Keratinocyte (primary cell): ENCODE measurements around the gene MAD2L1. TPM values are rescaled to one million over a fixed set of nuclear protein-coding genes. Genes with fewer than 3 reads are reported as not detected.
"Not testable (repeated sequence)": the region's sequence is repeated elsewhere in the genome, so short reads cannot be mapped to it uniquely, and the experiment has no call there.

ENCODE experiments used
- DNase-seq: peaks from one replicate; pipeline ENCODE4 v3.0.0-alpha.2; 2011; ENCODE audit warnings: low read depth, missing footprints, low spot score
- FAIRE-seq: peaks from 2 replicates; lab custom pipeline; 2011; peaks lifted over from hg19 to GRCh38; lab: Jason Lieb, UNC
- H2AFZ ChIP-seq: 2 replicates; pipeline ENCODE4 v1.6.0; 2012; ENCODE audit warnings: low read length, control low read depth, inconsistent platforms; ENCODE audit not compliant: control insufficient read depth
- H3K27ac ChIP-seq: 2 replicates; pipeline ENCODE4 v1.5.1; 2011; ENCODE audit warnings: low read length; ENCODE audit not compliant: control insufficient read depth, insufficient read depth
- H3K27me3 ChIP-seq: 3 replicates; pipeline ENCODE4 v1.6.0; 2011; ENCODE audit warnings: low read length; ENCODE audit not compliant: control insufficient read depth, insufficient read depth; ENCODE audit errors: extremely low read depth
- H3K36me3 ChIP-seq, 2 experiments: 2 replicates in 1 of 2; 3 replicates in 1 of 2; pipeline ENCODE4 v1.5.1; 2011; ENCODE audit warnings: low read length in 2 of 2, mild to moderate bottlenecking in 1 of 2; ENCODE audit not compliant: control insufficient read depth in 2 of 2, insufficient read depth in 2 of 2; ENCODE audit errors: extremely low read depth in 1 of 2
- H3K4me1 ChIP-seq: 3 replicates; pipeline ENCODE4 v1.5.1; 2011; ENCODE audit warnings: low read length; ENCODE audit not compliant: control insufficient read depth, insufficient read depth; ENCODE audit errors: extremely low read depth
- H3K4me2 ChIP-seq: 3 replicates; pipeline ENCODE4 v1.6.0; 2011; ENCODE audit warnings: low read depth, low read length; ENCODE audit not compliant: control insufficient read depth, insufficient read depth; ENCODE audit errors: extremely low read depth
- H3K4me3 ChIP-seq, 3 experiments: fragments of 200-600 bp in 1 of 3; sonication (generic) in 1 of 3; 2 replicates in 2 of 3; 3 replicates in 1 of 3; pipeline ENCODE4 v1.5.1; 2011 to 2016; ENCODE audit warnings: low read length in 3 of 3, mild to moderate bottlenecking in 3 of 3, control low read depth in 2 of 3, inconsistent platforms in 1 of 3, low read depth in 1 of 3, mixed read lengths in 1 of 3, mixed run types in 1 of 3, moderate library complexity in 1 of 3; ENCODE audit not compliant: control insufficient read depth in 2 of 3, insufficient read depth in 2 of 3; ENCODE audit errors: extremely low read depth in 1 of 3
- H3K79me2 ChIP-seq: 2 replicates; pipeline ENCODE4 v1.6.0; 2012; ENCODE audit warnings: low read length; ENCODE audit not compliant: control insufficient read depth, insufficient read depth
- H3K9ac ChIP-seq: 3 replicates; pipeline ENCODE4 v1.6.0; 2011; ENCODE audit warnings: low read length; ENCODE audit not compliant: control insufficient read depth, insufficient read depth; ENCODE audit errors: extremely low read depth
- H3K9me1 ChIP-seq: 3 replicates; pipeline ENCODE4 v1.6.0; 2011; ENCODE audit warnings: low read length; ENCODE audit not compliant: control insufficient read depth, insufficient read depth; ENCODE audit errors: extremely low read depth
- H3K9me3 ChIP-seq: 2 replicates; pipeline ENCODE4 v1.5.1; 2012; ENCODE audit warnings: low read depth, low read length; ENCODE audit not compliant: control insufficient read depth
- H4K20me1 ChIP-seq: 3 replicates; pipeline ENCODE4 v1.6.0; 2011; ENCODE audit warnings: low read length; ENCODE audit not compliant: control insufficient read depth, insufficient read depth; ENCODE audit errors: extremely low read depth
- EZH2 ChIP-seq: IDR thresholded peaks from one replicate; pipeline ENCODE4 v1.6.1; 2012; ENCODE audit warnings: inconsistent platforms, mild to moderate bottlenecking, low read length, moderate library complexity
- dilution Hi-C: fragments of 300-500 bp; cut with MboI; formaldehyde crosslinking; loops from one replicate; pipeline ENCODE4 v1.7.0; 2020; ENCODE audit warnings: low sequenced_read_pairs; ENCODE audit not compliant: extremely low pct_ligation_motif_present
- polyA plus RNA-seq, 5 experiments: library from polyadenylated mRNA; depleted of rRNA in 3 of 5; stranded (reverse) in 3 of 5; stranded (forward) in 1 of 5; unstranded in 1 of 5; fragments of >200 nt; gene quantifications; 1 replicate in 1 of 5; 2 replicates in 3 of 5; 3 replicates in 1 of 5; pipeline versions ENCODE4 v1.2.1 to v1.2.3, GENCODE V29; 2011 to 2012; ENCODE audit warnings: missing spikeins in 2 of 5, low read depth in 1 of 5, low replicate concordance in 1 of 5
- TF ChIP-seq, protein P1 (sequence below), 3 experiments: IDR thresholded peaks in 1 of 3; conservative IDR thresholded peaks in 1 of 3; optimal IDR thresholded peaks in 1 of 3; 2 replicates in 2 of 3; 3 replicates in 1 of 3; pipeline versions ENCODE3 to v1.5.1; 2011; ENCODE audit warnings: low read length in 3 of 3, mild to moderate bottlenecking in 3 of 3, moderate library complexity in 2 of 3, control low read depth in 1 of 3, inconsistent platforms in 1 of 3; ENCODE audit not compliant: insufficient read depth in 2 of 3; ENCODE audit errors: extremely low read depth in 1 of 3

The MAD2L1 gene
- polyA plus RNA-seq, 1 donor (not counting 4 experiments of a cell fraction or from before 2014, with no cell fraction given): 37.9 TPM

DNA sequence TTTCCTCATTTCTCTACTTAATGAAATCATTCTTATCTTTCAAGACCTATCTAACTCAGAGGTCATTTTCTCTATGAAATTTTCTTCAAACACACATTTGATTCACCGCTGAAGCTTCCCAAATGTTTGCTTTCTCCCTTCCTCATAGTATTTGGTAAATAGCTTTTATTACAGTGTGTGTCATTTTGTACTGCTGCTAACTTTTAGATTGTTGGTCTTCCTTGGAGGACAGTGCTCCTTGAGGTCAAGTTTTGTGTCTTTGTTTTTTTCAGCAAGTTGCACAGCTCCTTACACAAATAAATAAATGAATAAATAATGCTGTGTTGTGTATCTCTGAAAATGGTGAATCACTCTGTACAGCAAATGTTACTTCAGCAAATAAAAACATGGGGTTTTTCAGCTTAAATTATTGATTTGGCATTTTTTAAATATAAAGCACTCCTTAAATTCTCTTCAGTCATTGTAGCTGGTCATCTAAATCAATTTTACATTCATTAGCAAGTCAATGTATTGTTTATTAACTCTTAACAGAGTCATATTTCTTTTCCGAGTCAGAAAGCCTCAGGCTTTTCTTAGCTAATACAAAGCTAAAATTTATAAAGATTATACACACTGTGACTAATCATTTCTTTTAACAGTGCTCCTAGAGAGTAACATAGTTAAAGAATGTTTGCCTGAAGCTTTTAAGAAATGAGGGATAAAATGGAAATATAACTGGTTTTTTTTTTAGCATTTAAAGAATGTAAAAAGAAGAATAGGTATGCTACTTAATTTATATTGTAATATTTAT lies 30.1 kb upstream of the MAD2L1 start:
- Histone ChIP-seq H3K4me2 (no peak overlapping the region), H3K79me2 (no peaks in the 10 kb centered on the region), H3K4me1 (no peaks in the 10 kb centered on the region), H3K9me3 (no peaks in the 10 kb centered on the region), H4K20me1 (no peaks in the 10 kb centered on the region), H3K9ac (no peak overlapping the region), H2AFZ (no peak overlapping the region), H3K36me3 (no peaks in the 10 kb centered on the region), H3K27ac (no peak overlapping the region), H3K27me3 (no peaks in the 10 kb centered on the region), H3K4me3 (no peak overlapping the region), H3K9me1 (no peaks in the 10 kb centered on the region)
- FAIRE-seq (no peak), DNase-seq (no peak)
- dilution Hi-C loops: no loop called here
- no peak for TF ChIP-seq EZH2
- TF ChIP-seq, protein P1, sequence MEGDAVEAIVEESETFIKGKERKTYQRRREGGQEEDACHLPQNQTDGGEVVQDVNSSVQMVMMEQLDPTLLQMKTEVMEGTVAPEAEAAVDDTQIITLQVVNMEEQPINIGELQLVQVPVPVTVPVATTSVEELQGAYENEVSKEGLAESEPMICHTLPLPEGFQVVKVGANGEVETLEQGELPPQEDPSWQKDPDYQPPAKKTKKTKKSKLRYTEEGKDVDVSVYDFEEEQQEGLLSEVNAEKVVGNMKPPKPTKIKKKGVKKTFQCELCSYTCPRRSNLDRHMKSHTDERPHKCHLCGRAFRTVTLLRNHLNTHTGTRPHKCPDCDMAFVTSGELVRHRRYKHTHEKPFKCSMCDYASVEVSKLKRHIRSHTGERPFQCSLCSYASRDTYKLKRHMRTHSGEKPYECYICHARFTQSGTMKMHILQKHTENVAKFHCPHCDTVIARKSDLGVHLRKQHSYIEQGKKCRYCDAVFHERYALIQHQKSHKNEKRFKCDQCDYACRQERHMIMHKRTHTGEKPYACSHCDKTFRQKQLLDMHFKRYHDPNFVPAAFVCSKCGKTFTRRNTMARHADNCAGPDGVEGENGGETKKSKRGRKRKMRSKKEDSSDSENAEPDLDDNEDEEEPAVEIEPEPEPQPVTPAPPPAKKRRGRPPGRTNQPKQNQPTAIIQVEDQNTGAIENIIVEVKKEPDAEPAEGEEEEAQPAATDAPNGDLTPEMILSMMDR (optimal IDR thresholded peaks at IDR 0.05 in 1 of 3, IDR thresholded peaks at IDR 0.05 in 1 of 3, conservative IDR thresholded peaks at IDR 0.05 in 1 of 3; ENCODE audit: extremely low read depth in 1 of 3, insufficient read depth in 2 of 3, low read length in 3 of 3): no peak

DNA sequence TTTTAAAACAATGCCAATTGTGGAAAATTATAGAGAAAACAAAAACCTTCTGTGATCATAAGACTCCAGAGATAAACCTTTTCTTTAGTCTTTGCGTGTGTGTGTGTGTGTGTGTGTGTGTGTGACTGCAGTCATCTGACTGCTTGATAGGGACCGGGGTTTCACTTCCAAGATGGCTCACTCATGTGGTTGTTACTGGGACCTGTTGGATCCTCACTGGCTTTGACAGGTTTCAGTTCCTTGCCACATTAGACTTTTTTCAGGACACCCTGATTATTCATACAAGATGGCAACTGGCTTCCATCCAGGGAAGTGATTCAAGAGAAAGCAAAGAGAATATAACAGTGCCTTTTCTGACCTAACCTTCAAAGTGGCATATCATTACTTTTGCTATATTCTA lies 21.9 kb upstream of the MAD2L1 start:
- no peaks in the 10 kb centered on the region for H3K79me2 ChIP-seq

DNA sequence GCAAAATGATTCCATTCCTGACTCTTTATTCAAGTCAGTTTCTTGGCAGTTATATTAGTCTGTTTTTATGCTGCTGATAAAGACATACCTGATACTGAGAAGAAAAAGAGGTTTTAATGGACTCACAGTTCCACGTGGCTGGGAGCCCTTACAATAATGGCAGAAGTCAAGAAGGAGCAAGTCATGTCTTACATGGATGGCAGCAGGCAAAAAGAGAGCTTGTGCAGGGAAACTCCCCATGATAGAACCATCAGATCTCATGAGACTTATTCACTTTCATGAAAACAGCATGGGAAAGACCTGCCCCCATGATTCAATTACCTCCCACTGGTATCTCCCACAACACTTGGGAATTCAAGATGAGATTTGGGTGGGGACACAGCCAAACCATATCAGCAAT lies 21.4 kb upstream of the MAD2L1 start:
- dilution Hi-C loops, H3K27me3 ChIP-seq, H3K27ac ChIP-seq, H3K79me2 ChIP-seq, DNase-seq, H2AFZ ChIP-seq, H3K4me3 ChIP-seq, FAIRE-seq, H4K20me1 ChIP-seq, H3K4me2 ChIP-seq, H3K9ac ChIP-seq, H3K36me3 ChIP-seq, H3K9me3 ChIP-seq, H3K4me1 ChIP-seq, H3K9me1 ChIP-seq: not testable (repeated sequence)

More for the DNA sequence above, 21.9 kb upstream of the MAD2L1 start:
- dilution Hi-C loops: no loop called here
- no peaks in the 10 kb centered on the region for H3K9me1 ChIP-seq
- no peak for DNase-seq
- no peak overlapping the region for H2AFZ ChIP-seq
- no peak overlapping the region for H3K9ac ChIP-seq
- H3K27ac ChIP-seq: no peak overlapping the region
- H3K4me3 ChIP-seq: no peak overlapping the region
- H4K20me1 ChIP-seq: no peaks in the 10 kb centered on the region
- no peaks in the 10 kb centered on the region for H3K36me3 ChIP-seq
- H3K27me3 ChIP-seq: no peaks in the 10 kb centered on the region
- H3K4me2 ChIP-seq: no peak overlapping the region
- no peak for FAIRE-seq
- TF ChIP-seq, protein P1 (optimal IDR thresholded peaks at IDR 0.05 in 1 of 3, IDR thresholded peaks at IDR 0.05 in 1 of 3, conservative IDR thresholded peaks at IDR 0.05 in 1 of 3; ENCODE audit: extremely low read depth in 1 of 3, insufficient read depth in 2 of 3, low read length in 3 of 3): no peak
- TF ChIP-seq EZH2: no peak
- no peaks in the 10 kb centered on the region for H3K9me3 ChIP-seq
- H3K4me1 ChIP-seq: no peaks in the 10 kb centered on the region
